Esophagus muscularis mucosa (tissue), 4 donors: ENCODE data around the gene NRXN2.

Source experiments
- EP300 ChIP-seq: sonication (generic); formaldehyde crosslinking; IDR thresholded peaks from one replicate; pipeline ENCODE4 v1.6.1; 2017; ENCODE audit warnings: antibody characterized with exemption
- POLR2A ChIP-seq: fragments of 450-650 bp; IDR thresholded peaks from one replicate; pipeline ENCODE4 v1.6.1; 2017; ENCODE audit warnings: antibody characterized with exemption, moderate library complexity, mild to moderate bottlenecking, low read depth
- TF ChIP-seq, protein P1 (sequence below), 3 experiments: fragments of 200-600 bp in 2 of 3; fragments of 450-650 bp in 1 of 3; sonication (generic) in 2 of 3; IDR thresholded peaks; one replicate each; pipeline ENCODE4 v1.5.1; 2017 to 2019; ENCODE audit warnings: antibody characterized with exemption in 3 of 3, mild to moderate bottlenecking in 2 of 3, moderate library complexity in 1 of 3

DNA sequence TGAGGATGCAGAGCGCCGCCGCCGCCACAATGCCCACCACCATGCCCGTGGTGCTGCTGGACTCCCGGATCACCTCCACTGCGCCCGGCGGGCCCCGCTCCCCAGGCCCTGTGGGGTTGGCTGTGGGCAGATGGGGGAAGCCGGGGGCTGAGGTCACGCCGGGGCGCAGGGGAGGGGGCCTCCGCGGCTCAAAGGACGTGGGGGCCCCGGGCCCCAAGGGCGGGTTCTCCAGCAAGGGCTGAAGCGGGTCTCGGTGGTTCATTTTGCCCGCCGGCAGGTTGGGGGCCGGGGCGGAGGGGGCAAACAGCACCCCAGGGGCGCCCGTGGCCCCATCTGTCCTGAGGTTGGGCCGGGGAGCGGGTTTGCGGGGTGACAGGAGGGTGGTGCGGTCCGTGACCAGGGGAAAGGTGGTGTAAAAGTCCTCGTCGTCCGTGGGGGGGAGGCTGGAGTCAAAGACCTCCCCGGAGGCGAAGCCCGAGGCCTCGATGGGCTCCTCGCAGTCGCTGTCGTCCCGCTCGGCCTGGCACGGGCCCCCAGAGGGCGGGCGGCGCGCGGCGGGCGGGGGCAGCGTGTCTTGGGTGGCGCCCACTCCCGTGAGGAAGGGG is 115.5 kb downstream of the NRXN2 start:
- TF ChIP-seq, protein P1, sequence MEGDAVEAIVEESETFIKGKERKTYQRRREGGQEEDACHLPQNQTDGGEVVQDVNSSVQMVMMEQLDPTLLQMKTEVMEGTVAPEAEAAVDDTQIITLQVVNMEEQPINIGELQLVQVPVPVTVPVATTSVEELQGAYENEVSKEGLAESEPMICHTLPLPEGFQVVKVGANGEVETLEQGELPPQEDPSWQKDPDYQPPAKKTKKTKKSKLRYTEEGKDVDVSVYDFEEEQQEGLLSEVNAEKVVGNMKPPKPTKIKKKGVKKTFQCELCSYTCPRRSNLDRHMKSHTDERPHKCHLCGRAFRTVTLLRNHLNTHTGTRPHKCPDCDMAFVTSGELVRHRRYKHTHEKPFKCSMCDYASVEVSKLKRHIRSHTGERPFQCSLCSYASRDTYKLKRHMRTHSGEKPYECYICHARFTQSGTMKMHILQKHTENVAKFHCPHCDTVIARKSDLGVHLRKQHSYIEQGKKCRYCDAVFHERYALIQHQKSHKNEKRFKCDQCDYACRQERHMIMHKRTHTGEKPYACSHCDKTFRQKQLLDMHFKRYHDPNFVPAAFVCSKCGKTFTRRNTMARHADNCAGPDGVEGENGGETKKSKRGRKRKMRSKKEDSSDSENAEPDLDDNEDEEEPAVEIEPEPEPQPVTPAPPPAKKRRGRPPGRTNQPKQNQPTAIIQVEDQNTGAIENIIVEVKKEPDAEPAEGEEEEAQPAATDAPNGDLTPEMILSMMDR (IDR thresholded peaks at IDR 0.05), result no peak
- TF ChIP-seq EP300 (no peak), POLR2A (no peak)
